22Rv1 (cell line): ENCODE measurements around the gene STXBP5L.
"Not testable (repeated sequence)": the region's sequence is repeated elsewhere in the genome, so short reads cannot be mapped to it uniquely, and the experiment has no call there.

ENCODE experiments used
- CTCF ChIP-seq: fragments of 450-650 bp; IDR thresholded peaks from 2 replicates; pipeline ENCODE4 v1.5.1; 2017; ENCODE audit warnings: mild to moderate bottlenecking
- ZFX ChIP-seq: fragments of 450-650 bp; IDR thresholded peaks from 2 replicates; pipeline ENCODE4 v1.6.1; 2017; ENCODE audit warnings: antibody characterized with exemption, borderline replicate concordance

GRCh38 chr3:121395967-121396366, 488.0 kb downstream of the STXBP5L start:
- not testable (repeated sequence) for TF ChIP-seq CTCF, ZFX
